Mesenchymal stem cell (in vitro differentiated cells and primary cell): Measurements from ENCODE around the gene IQCF6.

Experiments used
- DNase-seq: peaks from one replicate; pipeline ENCODE4 v3.0.0-alpha.2; 2013
- H2AFZ ChIP-seq: one replicate; pipeline ENCODE4 v1.6.1; 2013; ENCODE audit warnings: low read depth, mild to moderate bottlenecking, control low read depth, inconsistent platforms, low read length, moderate library complexity
- H2AK5ac ChIP-seq: 2 replicates; pipeline ENCODE4 v1.6.1; 2013; ENCODE audit warnings: low read length, moderate library complexity, mild to moderate bottlenecking, inconsistent platforms; ENCODE audit not compliant: severe bottlenecking
- H2BK120ac ChIP-seq: one replicate; pipeline ENCODE4 v1.6.1; 2013; ENCODE audit warnings: low read depth, mild to moderate bottlenecking, inconsistent platforms, low read length, moderate library complexity
- H2BK12ac ChIP-seq, 2 experiments: one replicate each; pipeline ENCODE4 v1.6.1; 2013; ENCODE audit warnings: inconsistent platforms in 2 of 2, low read length in 2 of 2, mild to moderate bottlenecking in 2 of 2, moderate library complexity in 2 of 2, control low read depth in 1 of 2
- H2BK15ac ChIP-seq: one replicate; pipeline ENCODE4 v1.6.1; 2013; ENCODE audit warnings: mild to moderate bottlenecking, low read depth, inconsistent platforms; ENCODE audit not compliant: poor library complexity, severe bottlenecking
- H2BK5ac ChIP-seq: 2 replicates; pipeline ENCODE4 v1.6.1; 2013; ENCODE audit warnings: low read depth, mild to moderate bottlenecking, low read length, control low read depth, inconsistent platforms; ENCODE audit not compliant: poor library complexity, severe bottlenecking
- H3K14ac ChIP-seq, 2 experiments: one replicate each; pipeline ENCODE4 v1.6.1; 2013; ENCODE audit warnings: inconsistent platforms in 2 of 2, low read length in 2 of 2, control low read depth in 1 of 2, mild to moderate bottlenecking in 1 of 2, moderate library complexity in 1 of 2
- H3K18ac ChIP-seq, 2 experiments: one replicate each; pipeline ENCODE4 v1.6.1; 2013; ENCODE audit warnings: inconsistent platforms in 2 of 2, low read length in 2 of 2, control low read depth in 1 of 2, low read depth in 1 of 2, mild to moderate bottlenecking in 1 of 2
- H3K23ac ChIP-seq, 2 experiments: one replicate each; pipeline ENCODE4 v1.6.1; 2013; ENCODE audit warnings: inconsistent platforms in 2 of 2, low read length in 2 of 2, mild to moderate bottlenecking in 2 of 2, moderate library complexity in 2 of 2, control low read depth in 1 of 2
- H3K27ac ChIP-seq: 2 replicates; pipeline ENCODE4 v1.5.1; 2013; ENCODE audit warnings: mild to moderate bottlenecking, moderate library complexity, low read length, control low read depth, inconsistent platforms; ENCODE audit not compliant: poor library complexity, severe bottlenecking
- H3K27me3 ChIP-seq, 2 experiments: 2 replicates each; pipeline versions ENCODE4 v1.6.1 to v1.7.0; 2013; ENCODE audit warnings: low read length in 2 of 2, mild to moderate bottlenecking in 2 of 2, moderate library complexity in 2 of 2, control low read depth in 1 of 2, inconsistent platforms in 1 of 2; ENCODE audit not compliant: control insufficient read depth in 1 of 2, insufficient read depth in 1 of 2
- H3K36me3 ChIP-seq, 2 experiments: 2 replicates each; pipeline versions ENCODE4 v1.6.1 to v1.7.0; 2013; ENCODE audit warnings: low read length in 2 of 2, control low read depth in 1 of 2, inconsistent platforms in 1 of 2, low read depth in 1 of 2, mild to moderate bottlenecking in 1 of 2; ENCODE audit not compliant: insufficient read depth in 2 of 2, control insufficient read depth in 1 of 2
- H3K4ac ChIP-seq, 2 experiments: one replicate each; pipeline ENCODE4 v1.6.1; 2013; ENCODE audit warnings: inconsistent platforms in 2 of 2, low read length in 2 of 2, mild to moderate bottlenecking in 2 of 2, moderate library complexity in 2 of 2, control low read depth in 1 of 2, low read depth in 1 of 2
- H3K4me1 ChIP-seq: 2 replicates; pipeline ENCODE4 v1.6.1; 2013; ENCODE audit warnings: low read depth, low read length, control low read depth; ENCODE audit not compliant: control insufficient read depth, insufficient read depth
- H3K4me2 ChIP-seq: 2 replicates; pipeline ENCODE4 v1.6.1; 2013; ENCODE audit warnings: low read length, mild to moderate bottlenecking, inconsistent platforms; ENCODE audit not compliant: poor library complexity, severe bottlenecking
- H3K4me3 ChIP-seq, 2 experiments: 2 replicates each; pipeline versions ENCODE4 v1.5.1 to v1.7.0; 2013; ENCODE audit warnings: low read length in 2 of 2, mild to moderate bottlenecking in 2 of 2, control low read depth in 1 of 2, low read depth in 1 of 2; ENCODE audit not compliant: insufficient read depth in 1 of 2
- H3K79me1 ChIP-seq: replicated peaks from 2 replicates; pipeline ENCODE4 v1.6.1; 2013; ENCODE audit warnings: mild to moderate bottlenecking, control low read depth, low read length, inconsistent platforms; ENCODE audit not compliant: poor library complexity, severe bottlenecking
- H3K9ac ChIP-seq: 2 replicates; pipeline ENCODE4 v1.7.0; 2013; ENCODE audit warnings: mild to moderate bottlenecking, low read length, moderate library complexity
- H3K9me3 ChIP-seq: 2 replicates; pipeline ENCODE4 v1.7.0; 2013; ENCODE audit warnings: mild to moderate bottlenecking, low read length; ENCODE audit not compliant: control insufficient read depth
- H4K8ac ChIP-seq: one replicate; pipeline ENCODE4 v1.6.1; 2013; ENCODE audit warnings: inconsistent platforms, mild to moderate bottlenecking, low read length, moderate library complexity
- H4K91ac ChIP-seq: one replicate; pipeline ENCODE4 v1.6.1; 2013; ENCODE audit warnings: mild to moderate bottlenecking, low read length, inconsistent platforms
- WGBS: methylation state at CpG from one replicate; pipeline ENCODE4 v1.1.7; 2013; ENCODE audit warnings: mixed read lengths; 5-methylcytosine and 5-hydroxymethylcytosine counted together

IQCF6 gene

DNA sequence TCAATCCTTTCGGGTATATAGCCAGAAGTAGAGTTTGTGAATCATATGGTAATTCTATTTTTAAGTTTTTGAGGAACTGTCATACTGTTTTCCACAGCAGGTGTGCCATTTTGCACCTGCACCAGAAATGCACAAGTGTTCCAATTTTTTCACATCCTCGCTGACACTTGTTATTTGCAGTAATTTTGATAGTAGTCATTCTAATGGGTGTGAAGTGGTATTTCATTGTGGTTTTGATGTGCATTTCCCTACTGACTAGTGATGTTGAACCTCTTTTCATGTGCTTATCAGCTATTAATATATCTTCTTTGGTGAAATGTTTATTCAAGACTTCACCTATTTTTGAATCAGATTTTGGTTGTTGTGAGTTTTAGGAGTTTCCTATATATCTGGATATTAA is 43.1 kb downstream of the IQCF6 start:
- Histone ChIP-seq H3K9me3 (no peaks in the 10 kb centered on the region), H4K91ac (no peak overlapping the region), H4K8ac (no peak overlapping the region), H3K4ac (no peak overlapping the region), H3K36me3 (no peaks in the 10 kb centered on the region), H2BK120ac (no peak overlapping the region), H3K18ac (no peak overlapping the region), H2AFZ (no peak overlapping the region), H2BK15ac (no peak overlapping the region), H3K4me3 (no peak overlapping the region), H3K4me1 (no peaks in the 10 kb centered on the region), H2BK5ac (no peak overlapping the region), H3K27ac (no peak overlapping the region), H3K79me1 (no peaks in the 10 kb centered on the region), H3K14ac (no peak overlapping the region), H3K4me2 (no peak overlapping the region), H2AK5ac (no peak overlapping the region), H3K23ac (no peak overlapping the region), H3K27me3 (peaks cover 16 to 29% of the 10 kb centered on the region in 2 experiments), H3K9ac (no peak overlapping the region), H2BK12ac (no peak overlapping the region)
- DNase-seq, result no peak
- WGBS, result 60% methylated on average over 2 of the region's 2 CpGs

DNA sequence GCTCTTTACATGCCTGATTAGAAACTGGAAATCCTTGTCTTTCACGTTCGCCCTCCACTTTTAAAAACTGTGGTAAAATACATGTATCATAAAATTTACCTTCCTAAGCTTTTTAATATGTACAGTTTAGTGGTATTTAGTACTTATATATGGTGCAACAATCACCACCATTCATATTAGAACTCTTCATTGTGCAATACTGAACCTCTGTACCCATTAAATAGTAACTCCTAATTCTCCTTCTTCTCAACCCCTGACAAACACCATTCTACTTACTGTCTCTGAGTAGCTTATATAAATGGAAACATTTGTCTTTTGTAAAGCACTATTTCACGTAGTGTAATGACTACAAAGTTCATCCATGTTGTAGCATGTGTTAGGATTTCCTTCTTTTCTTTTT is 44.0 kb downstream of the IQCF6 start:
- no CpG with 5 or more reads among the region's 3 CpGs for WGBS
- Histone ChIP-seq H2BK5ac (no peak overlapping the region), H3K9me3 (no peaks in the 10 kb centered on the region), H3K27ac (no peak overlapping the region), H2AFZ (no peak overlapping the region), H3K23ac (no peak overlapping the region), H3K14ac (no peak overlapping the region), H3K18ac (no peak overlapping the region), H4K8ac (no peak overlapping the region), H4K91ac (no peak overlapping the region), H3K79me1 (no peaks in the 10 kb centered on the region), H3K27me3 (peaks cover 10 to 27% of the 10 kb centered on the region in 2 experiments), H3K4ac (no peak overlapping the region), H2AK5ac (no peak overlapping the region), H3K9ac (no peak overlapping the region), H3K4me3 (no peak overlapping the region), H3K4me2 (no peak overlapping the region), H2BK120ac (no peak overlapping the region), H2BK12ac (no peak overlapping the region), H2BK15ac (no peak overlapping the region), H3K4me1 (no peaks in the 10 kb centered on the region), H3K36me3 (no peaks in the 10 kb centered on the region)
- no peak for DNase-seq

DNA sequence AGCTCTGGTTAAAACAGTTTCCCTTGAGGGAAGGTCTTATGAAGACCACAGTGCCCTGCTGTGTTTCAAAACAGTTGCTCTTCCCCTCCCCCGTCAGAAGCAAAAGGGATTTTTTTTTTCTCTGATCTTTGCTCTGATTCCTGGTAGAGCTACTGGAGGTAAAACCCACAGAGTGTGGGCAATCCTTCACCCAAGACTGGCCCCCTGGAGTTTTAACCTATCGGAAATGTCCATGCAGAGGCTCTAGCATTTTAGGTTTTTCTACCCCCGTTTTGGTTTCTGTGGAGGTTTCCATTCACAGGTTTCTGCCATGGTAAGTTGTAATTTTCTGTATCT is 44.5 kb downstream of the IQCF6 start:
- Histone ChIP-seq H3K4ac (no peak overlapping the region), H3K27me3 (peaks cover 8 to 26% of the 10 kb centered on the region in 2 experiments), H2BK15ac (no peak overlapping the region), H4K91ac (no peak overlapping the region), H2AFZ (no peak overlapping the region), H3K36me3 (no peaks in the 10 kb centered on the region), H2BK12ac (no peak overlapping the region), H3K9me3 (no peaks in the 10 kb centered on the region), H3K23ac (no peak overlapping the region), H4K8ac (no peak overlapping the region), H3K27ac (no peak overlapping the region), H3K4me2 (no peak overlapping the region), H3K79me1 (no peaks in the 10 kb centered on the region), H3K4me1 (no peaks in the 10 kb centered on the region), H3K9ac (no peak overlapping the region), H3K14ac (no peak overlapping the region), H2BK120ac (no peak overlapping the region), H3K18ac (no peak overlapping the region), H2BK5ac (no peak overlapping the region), H3K4me3 (no peak overlapping the region), H2AK5ac (no peak overlapping the region)
- WGBS, result 60% methylated on average over 3 of the region's 3 CpGs
- no peak for DNase-seq

DNA sequence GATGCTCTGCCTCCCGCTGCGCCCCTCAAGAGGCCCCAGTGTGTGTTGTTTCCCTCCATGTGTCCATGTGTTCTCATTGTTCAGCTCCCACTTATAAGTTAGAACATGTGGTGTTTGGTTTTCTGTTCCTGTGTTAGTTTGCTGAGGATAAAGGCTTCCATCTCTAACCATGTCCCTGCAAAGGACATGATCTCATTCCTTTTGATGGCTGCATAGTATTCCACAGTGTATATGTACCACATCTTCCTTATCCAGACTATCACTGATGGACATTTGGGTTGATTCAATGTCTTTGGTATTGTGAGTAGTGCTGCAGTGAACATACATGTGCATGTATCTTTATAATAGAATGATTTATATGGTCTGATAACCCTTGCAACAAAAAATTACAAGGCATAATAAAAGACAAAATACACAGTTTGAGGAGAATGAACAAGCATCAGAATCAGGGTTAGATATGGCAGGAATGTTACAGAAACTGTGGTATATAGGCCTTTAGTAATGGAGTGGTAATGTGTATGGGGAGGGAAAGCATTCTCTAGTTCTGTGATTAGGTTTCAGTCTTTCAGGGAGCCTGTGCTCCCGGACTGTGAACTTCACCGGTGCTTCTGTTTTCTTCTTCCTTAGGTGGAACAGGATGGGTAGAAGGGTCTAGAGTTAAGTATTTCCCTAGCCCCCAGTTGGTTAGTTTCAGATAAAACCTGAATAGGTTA is 45.0 kb downstream of the IQCF6 start:
- Histone ChIP-seq H3K4ac (no peak overlapping the region), H2AFZ (no peak overlapping the region), H3K4me1 (no peaks in the 10 kb centered on the region), H3K4me2 (no peak overlapping the region), H3K27me3 (peaks cover 8 to 22% of the 10 kb centered on the region in 2 experiments), H3K18ac (no peak overlapping the region), H3K14ac (no peak overlapping the region), H3K36me3 (no peaks in the 10 kb centered on the region), H4K8ac (no peak overlapping the region), H3K9ac (no peak overlapping the region), H2BK15ac (no peak overlapping the region), H2BK5ac (no peak overlapping the region), H2BK12ac (no peak overlapping the region), H2AK5ac (no peak overlapping the region), H3K79me1 (no peaks in the 10 kb centered on the region), H4K91ac (no peak overlapping the region), H2BK120ac (no peak overlapping the region), H3K23ac (no peak overlapping the region), H3K4me3 (no peak overlapping the region), H3K9me3 (no peaks in the 10 kb centered on the region), H3K27ac (no peak overlapping the region)
- DNase-seq, result no peak
- WGBS, result 92% methylated on average over 4 of the region's 4 CpGs
